GM19035 (cell line): ENCODE measurements around the gene TBC1D22A.
"Not testable (repeated sequence)": the region's sequence is repeated elsewhere in the genome, so short reads cannot be mapped to it uniquely, and the experiment has no call there.

Experiments
- ATAC-seq: cut with Tn5 transposase; IDR thresholded peaks from one replicate; pipeline ENCODE4 v1.9.1; 2021; ENCODE audit not compliant: unreplicated experiment

TBC1D22A gene

DNA sequence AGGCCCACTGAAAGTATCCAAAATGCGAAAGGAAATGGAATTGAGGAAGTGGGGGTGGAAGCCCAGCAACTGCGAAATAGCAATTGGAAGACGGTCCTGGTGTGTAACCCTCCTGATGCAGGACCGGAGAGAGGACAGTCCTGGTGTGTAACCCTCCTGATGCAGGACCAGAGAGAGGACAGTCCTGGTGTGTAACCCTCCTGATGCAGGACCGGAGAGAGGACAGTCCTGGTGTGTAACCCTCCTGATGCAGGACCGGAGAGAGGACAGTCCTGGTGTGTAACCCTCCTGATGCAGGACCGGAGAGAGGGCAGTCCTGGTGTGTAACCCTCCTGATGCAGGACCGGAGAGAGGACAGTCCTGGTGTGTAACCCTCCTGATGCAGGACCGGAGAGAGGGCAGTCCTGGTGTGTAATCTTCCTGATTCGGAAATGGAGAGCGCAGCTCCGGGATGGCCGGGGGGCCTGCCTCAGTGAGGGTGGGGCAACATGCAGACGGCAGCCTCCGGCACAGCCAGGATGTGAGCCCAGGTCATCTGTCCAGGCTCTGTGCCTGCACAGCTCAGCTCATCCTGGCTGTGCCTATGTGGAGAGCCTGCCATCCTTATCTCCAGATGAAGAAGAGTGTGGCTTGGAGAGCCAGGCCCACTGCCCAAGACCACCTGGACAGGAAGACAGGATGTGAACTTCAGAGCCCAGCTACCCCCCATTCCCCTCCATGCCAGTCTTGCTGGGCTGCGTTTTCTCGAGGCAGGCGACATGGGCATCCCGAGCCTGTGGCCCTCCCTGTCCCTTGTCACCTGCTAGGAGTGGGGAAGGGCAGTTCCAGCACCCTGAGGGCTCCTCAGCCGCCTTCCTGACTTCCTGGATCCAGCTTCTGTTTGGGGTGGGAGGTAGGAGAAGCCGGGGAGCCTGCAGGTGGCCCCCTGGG, 408.3 kb downstream of the TBC1D22A start:
- ATAC-seq, result not testable (repeated sequence)

GRCh38 chr22:47171441-47172221, 409.2 kb downstream of the TBC1D22A start:
- no peak for ATAC-seq

GRCh38 chr22:47172771-47173534, 410.5 kb downstream of the TBC1D22A start:
- no peak for ATAC-seq

- no peak for ATAC-seq
Observed at GRCh38 chr22:47173535-47174021, 411.1 kb downstream of the TBC1D22A start.

GRCh38 chr22:47174096-47174495, 411.6 kb downstream of the TBC1D22A start:
- no peak for ATAC-seq

- no peak for ATAC-seq
Observed at GRCh38 chr22:47174671-47175112, 412.2 kb downstream of the TBC1D22A start.

GRCh38 chr22:47175151-47176025, 412.9 kb downstream of the TBC1D22A start:
- no peak for ATAC-seq

GRCh38 chr22:47176026-47176389, 413.6 kb downstream of the TBC1D22A start:
- no peak for ATAC-seq

GRCh38 chr22:47176573-47177333, 414.3 kb downstream of the TBC1D22A start:
- ATAC-seq, result no peak

DNA sequence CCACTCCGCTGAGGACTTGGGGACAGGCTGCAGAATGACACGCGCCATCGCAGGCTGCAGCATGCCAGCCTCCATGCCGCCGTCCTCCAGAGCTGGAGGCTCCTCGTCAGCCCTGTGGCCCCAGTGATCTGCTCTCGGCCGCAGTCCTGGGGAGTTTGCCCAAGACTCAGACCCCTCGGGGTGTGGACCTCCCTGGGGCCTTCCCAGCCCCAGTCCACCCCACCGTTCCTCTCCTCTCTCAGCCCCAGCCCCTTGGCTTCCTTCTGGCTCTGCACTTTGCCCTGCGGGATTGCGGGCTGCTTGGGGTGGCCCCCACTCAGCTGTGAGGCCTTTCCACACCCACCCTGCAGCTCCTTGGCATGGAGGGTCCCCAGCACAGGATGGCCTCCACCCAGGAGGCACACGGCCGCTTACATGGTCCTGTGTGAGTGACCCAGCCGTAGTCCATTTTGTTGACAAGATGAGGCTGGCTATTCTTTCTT, 414.9 kb downstream of the TBC1D22A start:
- ATAC-seq, result no peak

DNA sequence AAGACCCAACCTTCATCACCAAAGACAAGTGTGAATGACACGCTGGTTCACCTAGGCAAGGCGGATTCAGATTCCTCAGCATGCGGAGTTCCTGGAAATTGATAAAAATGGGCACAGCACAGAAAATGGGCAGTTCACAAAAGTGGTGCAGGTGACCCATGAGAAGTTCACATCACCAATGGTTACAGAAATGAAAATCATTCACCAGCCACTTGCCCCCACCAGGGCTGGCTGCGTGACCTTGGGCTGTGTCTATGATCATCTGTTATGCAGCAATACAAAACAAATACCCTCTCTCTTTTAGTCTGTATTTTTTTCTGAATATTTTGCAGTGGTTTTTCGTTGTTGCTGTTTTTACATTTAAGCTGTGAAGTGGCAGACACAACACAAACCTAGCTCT, 415.9 kb downstream of the TBC1D22A start:
- no peak for ATAC-seq

- ATAC-seq, result no peak
Observed at GRCh38 chr22:47180796-47181195, 418.3 kb downstream of the TBC1D22A start.

DNA sequence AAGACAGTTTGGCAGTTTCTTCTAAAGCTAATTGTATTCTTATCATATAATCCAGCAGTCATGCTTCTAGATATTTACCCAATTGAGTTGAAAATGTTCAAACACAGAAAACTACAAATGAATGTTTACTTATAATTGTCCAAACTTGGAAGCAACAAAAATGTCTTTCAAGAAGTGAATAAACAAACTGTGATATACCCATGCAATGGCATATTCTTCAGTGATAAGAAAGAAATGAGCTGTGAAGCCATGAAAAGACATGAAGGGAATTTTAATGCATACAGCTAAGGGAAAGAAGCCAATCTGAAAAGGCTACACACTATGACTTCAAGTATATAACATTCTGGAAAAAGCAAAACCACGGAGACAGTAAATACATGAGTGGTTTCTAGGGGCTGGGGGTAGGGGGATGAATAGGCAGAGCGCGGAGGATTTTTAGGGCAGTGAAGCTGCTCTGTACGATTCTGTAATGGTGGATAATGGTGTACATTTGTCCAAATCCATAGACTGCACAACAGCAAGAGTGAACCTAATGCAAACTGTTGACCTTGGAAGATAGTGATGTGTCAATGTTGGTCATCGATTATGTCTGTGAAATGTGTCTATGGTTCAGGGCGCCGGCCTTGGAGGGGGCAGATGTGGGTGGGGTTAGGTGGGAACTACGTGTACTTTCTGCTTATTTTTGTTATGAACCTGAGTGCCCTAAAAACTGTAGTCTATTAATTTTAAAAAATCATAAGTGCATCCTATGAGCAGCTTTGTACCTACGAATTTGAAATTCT, 424.9 kb downstream of the TBC1D22A start:
- no peak for ATAC-seq

DNA sequence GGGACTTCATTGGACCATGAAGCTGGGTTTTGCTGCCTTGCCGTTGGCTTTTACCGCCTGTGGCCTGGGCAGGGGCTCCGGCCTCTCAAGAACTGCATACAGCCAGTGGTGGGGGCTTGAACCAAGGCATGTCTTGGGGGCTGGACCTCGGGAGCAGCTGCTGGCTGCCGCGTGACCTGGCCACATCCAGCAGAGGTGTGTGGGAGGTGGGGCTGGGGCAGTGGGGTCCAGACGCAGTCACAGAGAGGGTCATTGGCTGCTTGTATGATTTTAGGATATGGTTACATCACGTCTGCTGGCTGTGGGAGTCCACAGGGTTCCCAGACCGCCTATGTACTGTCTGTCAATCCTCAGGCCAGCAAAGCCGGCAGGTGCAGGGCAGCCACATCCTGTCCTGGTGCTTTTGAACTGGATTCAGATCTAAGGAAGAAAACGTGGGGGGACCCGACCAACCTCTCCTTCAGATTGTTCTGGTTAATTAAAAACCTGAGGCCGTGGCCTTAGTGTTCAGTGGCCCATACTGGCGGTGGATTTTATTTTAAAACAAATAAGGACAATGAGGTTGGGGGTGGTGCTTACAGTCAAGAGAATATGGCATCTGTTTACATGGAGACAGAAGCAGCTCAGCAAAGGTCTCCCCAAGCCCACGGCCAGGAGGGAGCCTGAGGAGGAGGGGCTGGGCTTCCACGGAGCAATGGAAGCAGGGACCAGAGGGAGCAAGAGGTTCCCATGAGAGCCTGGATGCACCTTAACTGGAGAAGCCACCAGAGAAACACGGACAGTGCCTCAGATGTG, 426.0 kb downstream of the TBC1D22A start:
- ATAC-seq, result no peak

GRCh38 chr22:47189056-47189916, 426.8 kb downstream of the TBC1D22A start:
- ATAC-seq, result no peak

DNA sequence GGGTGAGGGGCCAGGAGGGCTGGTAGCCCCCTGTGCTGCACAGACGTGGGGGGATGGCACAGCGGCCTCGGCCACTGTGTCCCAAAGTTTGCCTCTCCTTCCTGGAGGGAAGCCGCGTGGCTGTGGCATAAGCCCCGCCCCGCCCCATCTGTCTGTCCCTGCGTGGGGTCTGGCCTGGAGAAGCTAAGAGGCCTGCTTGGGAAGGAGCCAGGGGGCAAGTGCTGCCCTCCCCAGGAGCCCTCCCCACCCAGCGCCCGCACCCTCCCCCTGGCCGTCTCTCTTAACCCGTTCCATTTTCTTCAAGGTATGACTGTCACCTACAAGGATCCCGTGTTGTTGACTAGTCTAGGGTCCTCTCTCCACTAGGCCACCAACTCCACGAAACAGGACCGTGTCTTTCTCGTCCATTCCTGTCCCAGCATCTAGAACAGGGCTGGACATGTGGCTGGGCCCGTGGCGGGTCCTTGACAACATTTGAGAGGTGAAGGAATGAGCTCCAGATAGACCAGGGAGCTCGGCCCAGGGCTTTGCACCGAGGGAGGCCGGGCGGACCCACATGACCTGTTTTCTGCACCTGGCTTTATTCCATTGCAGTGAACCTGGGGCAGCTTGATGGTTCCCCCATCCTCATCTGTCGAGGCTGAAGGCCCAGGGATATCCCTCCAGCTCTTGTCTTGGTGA, 428.0 kb downstream of the TBC1D22A start:
- ATAC-seq, result no peak
